Esophagus muscularis mucosa (tissue), 4 donors: ENCODE data around the gene POFUT1.

Experiments
- EP300 ChIP-seq: sonication (generic); formaldehyde crosslinking; IDR thresholded peaks from one replicate; pipeline ENCODE4 v1.6.1; 2017; ENCODE audit warnings: antibody characterized with exemption
- POLR2AphosphoS5 ChIP-seq, 2 donors: sonication (generic); formaldehyde crosslinking; IDR thresholded peaks; one replicate each; pipeline ENCODE4 v1.6.1; 2017; ENCODE audit warnings: antibody characterized with exemption in 2 of 2
- TF ChIP-seq, protein P1 (sequence below), 3 experiments: fragments of 200-600 bp in 2 of 3; fragments of 450-650 bp in 1 of 3; sonication (generic) in 2 of 3; IDR thresholded peaks; one replicate each; pipeline ENCODE4 v1.5.1; 2017 to 2019; ENCODE audit warnings: antibody characterized with exemption in 3 of 3, mild to moderate bottlenecking in 2 of 3, moderate library complexity in 1 of 3

DNA sequence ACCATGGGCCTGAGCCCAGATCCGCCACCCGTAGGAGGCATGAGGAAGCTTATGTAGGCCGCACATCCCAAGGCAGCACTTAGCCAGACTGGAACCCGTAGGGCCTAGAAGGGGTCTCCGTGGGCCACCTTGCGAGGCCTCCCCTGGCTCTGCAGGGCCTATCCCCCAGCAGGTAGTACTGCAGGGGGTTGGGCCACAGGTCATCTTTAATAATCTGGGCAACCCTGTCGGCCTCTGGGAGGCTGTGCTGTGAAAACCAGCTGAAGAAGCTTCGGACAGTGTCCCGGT lies 18.6 kb upstream of the POFUT1 start:
- TF ChIP-seq POLR2AphosphoS5 (IDR thresholded peaks at IDR 0.05) (no peak), EP300 (no peak)
- TF ChIP-seq, protein P1, sequence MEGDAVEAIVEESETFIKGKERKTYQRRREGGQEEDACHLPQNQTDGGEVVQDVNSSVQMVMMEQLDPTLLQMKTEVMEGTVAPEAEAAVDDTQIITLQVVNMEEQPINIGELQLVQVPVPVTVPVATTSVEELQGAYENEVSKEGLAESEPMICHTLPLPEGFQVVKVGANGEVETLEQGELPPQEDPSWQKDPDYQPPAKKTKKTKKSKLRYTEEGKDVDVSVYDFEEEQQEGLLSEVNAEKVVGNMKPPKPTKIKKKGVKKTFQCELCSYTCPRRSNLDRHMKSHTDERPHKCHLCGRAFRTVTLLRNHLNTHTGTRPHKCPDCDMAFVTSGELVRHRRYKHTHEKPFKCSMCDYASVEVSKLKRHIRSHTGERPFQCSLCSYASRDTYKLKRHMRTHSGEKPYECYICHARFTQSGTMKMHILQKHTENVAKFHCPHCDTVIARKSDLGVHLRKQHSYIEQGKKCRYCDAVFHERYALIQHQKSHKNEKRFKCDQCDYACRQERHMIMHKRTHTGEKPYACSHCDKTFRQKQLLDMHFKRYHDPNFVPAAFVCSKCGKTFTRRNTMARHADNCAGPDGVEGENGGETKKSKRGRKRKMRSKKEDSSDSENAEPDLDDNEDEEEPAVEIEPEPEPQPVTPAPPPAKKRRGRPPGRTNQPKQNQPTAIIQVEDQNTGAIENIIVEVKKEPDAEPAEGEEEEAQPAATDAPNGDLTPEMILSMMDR (IDR thresholded peaks at IDR 0.05): no peak
